Cerebellar nuclear complex (tissue), 1 donor: ENCODE data around the gene SMAD7.

ENCODE experiments used
- DNase-seq, 2 experiments: peaks; one replicate each; lab custom pipeline; 2025; lab: John Stamatoyannopoulos, UW

Gene SMAD7, protein sequence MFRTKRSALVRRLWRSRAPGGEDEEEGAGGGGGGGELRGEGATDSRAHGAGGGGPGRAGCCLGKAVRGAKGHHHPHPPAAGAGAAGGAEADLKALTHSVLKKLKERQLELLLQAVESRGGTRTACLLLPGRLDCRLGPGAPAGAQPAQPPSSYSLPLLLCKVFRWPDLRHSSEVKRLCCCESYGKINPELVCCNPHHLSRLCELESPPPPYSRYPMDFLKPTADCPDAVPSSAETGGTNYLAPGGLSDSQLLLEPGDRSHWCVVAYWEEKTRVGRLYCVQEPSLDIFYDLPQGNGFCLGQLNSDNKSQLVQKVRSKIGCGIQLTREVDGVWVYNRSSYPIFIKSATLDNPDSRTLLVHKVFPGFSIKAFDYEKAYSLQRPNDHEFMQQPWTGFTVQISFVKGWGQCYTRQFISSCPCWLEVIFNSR

DNA sequence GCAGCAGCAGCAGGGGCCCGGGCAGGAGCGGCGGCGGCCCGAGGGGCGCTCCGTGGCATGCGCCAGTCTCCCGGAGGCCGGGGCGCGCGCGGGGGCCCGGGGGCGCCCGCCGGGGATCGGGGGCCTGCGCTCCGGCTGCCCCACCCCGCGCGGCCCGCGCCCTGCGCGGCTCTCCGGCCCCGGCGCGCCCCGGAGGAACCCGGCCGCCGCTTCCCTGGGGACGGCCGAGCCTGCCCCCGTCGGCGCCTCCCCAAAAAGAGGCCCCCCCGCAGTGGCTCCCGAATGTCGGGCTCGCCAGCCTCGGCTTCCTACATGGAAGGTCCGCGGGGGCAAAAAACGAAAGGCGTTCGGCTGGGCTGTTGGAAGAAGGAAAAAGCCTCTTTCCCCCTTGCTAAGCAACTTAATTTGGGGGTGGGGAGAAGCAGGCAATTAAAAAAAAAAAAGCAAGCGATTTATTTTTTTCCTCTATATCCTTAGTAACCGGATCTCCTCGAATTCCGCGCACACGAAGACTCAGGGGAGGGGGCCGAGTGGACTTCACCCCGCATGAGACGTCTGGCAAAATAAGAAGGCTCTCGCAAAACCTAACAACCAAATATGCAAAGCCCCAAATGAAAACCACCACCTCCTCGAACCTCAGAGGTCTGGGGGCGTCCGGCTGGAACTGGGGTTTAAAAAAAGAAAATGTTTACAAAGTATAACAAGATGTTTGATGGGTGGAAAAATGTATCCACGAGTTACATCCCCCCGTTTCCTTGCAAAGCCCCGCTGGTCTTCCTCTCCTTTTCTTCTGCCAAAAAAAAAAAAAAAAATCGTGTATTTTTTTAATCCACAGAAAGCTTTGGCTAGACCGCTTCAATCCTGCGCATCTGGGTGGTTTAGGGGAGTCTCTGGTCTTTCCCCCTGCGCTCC lies at the start of gene SMAD7:
TSS of gene SMAD7 (minus strand) at position 430 of the 912 bp plus-strand sequence. CDS start 541 bp downstream, outside the sequence.
- no peak for DNase-seq

DNA sequence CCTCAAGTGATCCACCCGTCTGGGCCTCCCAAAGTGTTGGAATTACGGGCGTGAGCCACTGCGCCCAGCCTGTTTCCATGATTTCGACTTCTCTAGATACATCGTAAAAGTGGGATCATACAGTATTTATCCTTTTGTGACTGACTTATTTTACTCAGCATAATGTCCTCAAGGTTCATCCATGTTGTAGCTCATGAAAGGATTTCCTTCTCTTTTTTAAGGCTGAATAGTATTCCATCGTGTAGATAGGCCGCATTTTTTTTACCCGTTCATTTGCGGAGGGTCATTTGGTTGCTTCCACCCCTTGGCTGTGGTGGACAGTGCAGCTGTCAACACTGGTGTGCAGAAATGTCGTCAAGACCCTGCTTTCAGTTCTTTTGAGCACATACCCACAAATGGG lies 48.8 kb upstream of the SMAD7 start:
- no peak for DNase-seq

DNA sequence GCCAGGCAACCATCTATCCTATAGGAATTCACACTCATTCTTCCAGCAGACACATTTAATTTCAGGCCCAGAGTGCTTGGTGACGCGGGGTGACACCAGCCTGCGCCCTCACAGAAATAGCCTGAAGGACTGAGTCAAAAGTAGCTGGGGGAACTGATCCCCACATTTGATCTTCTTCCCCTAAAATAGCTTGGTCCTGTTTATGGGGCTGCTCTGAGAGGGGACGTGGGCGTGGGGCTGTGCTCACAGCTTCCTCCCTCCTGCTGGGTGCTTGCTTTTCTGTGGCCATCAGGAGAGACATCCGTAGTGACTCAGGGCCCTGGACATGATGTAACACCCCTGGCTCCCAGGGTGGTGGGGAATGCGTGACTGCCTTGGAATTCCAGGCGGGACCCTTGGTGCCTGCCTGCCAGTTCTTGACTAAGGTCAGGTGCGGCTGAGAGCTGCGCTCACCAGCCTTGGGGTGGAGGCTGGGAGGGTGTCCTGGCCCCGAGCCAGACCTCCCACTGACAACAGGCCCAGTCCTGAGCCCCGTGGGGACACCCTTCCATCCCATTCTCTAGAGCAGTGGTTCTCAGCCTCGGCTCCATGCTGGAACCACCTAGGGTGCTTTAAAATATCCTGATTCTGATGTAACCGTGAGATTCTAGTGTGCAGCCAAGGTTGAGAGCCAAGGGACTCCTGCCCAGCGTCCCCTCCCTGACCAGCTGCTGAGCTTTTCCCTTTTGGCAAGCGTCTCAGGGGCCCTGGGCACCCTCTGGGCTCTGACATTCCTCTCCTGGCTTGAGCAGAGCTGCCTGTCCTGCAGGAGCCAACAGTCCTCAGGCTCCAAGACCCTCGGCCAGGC lies 47.4 kb upstream of the SMAD7 start:
- peak in 1 of 2 experiments; percentile 30 for DNase-seq

DNA sequence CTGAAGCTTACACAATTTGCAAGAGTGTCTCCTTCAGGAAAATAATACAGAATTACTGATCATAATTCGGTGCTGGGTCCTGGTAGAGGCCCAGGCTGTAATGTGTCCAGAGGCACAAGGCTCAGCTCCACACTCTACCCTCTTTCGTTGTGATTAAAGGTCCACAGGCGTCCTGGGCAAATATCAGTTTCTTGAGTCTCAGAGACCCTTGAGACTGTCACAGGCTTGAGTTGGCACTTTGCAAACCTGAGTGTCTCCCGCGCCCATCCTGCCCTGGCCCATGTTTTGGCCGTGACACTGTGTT lies 46.9 kb upstream of the SMAD7 start:
- no peak for DNase-seq

DNA sequence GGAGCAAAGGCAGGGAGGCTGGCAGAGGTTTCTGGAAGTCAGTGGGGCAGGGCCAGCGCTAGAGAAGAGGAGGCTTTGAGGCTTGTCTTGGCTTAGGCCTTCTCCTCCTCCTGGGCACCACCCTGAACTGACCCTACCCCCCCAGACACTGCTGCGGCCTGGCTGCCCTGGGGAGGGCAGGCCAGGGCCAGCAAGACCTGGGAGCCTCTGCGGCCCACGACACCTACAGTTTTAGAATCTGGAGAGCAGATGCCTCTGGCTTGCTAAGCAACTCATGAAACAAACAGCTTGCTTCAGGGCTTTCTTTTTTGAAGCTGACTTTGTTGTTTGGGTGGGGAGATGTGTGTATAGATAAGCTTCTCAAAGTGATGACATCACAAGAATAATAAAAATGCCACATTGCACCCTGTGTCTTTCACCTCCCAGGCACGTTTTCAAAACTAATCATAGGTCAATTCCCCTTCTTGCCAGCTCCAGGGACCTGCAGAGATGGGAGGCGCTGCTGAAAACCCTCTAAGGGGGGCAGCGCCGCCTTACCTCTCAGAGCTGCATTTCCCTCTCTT lies 46.2 kb upstream of the SMAD7 start:
- no peak for DNase-seq

DNA sequence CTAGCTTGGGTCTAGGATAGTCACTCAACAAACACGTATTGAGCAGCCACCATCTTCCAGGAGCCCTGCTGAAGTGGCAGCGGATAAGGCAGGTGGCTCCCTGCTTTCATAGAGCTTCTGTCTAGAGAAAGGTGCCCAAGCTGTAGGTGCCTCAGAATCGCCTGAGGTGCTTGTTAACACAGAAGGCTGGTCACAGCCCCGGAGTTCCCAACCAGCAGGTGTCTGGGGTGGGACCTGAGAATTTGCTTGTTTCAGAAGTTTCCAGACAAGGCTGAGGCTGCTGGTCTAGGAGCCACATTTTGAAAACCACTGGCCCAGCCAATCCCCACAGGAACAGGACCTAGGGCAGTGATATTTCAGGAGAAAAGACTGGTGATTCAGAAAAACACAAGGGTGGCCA lies 45.3 kb upstream of the SMAD7 start:
- no peak for DNase-seq

DNA sequence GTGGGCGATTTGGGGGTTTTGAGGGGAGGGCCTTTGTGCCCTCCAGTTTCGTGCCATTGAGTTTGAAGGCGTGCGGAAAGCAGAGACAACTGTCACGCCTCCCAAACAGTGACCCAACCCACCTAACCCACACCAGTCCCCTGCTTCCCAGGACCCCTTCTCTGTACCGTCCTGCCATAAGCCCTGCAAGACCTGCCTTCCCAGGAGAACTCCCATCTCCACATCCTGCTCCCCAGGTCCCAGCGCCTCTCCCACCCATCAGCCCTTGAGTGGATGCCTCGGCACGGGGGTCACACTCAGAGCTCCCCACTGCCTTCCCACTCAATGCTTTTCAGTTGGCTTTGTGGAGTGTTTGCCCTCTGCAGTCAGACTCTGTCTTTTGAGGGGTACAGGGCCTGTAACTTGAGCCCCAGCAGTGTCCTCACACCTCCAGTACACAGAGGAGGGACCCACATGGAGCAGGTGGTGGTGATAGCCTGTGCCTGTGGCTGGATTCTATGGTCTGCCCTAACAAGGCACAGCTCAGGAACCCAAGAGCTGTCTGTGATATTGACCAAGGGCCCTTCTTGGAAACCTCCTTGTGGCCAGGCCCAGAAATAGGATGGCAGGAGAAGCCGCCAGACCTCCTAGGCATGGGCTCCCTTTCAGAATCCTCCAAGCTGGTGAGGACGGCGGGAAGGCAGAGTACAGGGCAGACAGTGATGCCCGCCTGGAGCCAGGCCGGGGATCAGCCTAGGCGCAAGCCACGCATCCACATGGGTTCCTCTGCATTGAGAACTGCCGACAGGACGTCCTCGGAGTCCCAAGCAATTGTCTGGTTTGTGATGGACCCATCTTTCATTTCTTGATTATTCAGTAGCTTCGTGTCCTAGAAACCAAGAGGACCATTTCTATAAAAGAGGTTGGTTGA lies 44.4 kb upstream of the SMAD7 start:
- no peak for DNase-seq

DNA sequence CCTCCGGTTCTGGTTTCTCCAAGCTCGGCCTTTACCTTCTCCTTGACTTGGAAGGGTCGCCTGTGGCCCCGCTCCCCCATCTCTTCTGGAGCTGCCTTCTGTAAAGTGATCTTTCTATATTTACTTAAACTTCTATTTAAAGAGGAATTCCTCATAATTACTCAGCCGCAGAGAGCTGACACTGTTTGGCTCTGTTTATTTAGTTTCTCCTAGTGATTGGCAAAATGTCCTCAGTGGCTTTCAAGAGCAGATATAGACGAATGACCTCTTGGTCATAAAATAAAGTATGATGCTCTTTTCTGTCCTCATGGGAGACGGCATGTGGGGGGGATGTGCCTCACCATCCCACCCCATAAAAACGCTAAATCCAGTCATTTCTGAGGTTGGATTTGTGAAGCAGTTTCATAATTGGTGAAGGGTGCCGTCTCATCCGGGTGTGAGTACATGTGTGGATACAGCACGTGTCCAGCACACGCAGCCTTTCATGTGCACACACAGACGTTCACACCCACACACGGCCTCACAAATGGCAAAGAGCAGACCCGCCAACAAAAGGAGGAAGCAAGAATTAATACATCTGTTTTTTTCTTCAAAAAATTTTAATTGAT lies 43.4 kb upstream of the SMAD7 start:
- no peak for DNase-seq

DNA sequence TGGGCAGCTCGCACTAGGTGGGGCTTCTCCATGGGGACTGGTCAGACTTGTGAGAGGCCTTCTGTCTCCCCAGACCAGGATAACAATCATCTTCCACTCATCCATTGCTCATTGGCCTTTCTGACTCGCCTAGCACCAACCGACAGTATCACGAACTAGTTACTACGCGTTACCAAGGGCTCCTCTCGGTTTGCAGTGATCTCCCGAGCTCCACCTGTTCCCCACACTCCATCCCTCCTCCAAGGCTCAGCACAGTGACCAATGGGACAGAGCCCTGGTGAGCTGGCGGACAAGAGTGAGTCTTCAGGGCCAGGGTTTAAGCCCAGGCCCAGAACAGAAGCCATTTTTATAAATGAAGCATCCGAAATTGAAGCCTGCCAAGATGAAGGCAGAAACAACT lies 42.8 kb upstream of the SMAD7 start:
- no peak for DNase-seq

DNA sequence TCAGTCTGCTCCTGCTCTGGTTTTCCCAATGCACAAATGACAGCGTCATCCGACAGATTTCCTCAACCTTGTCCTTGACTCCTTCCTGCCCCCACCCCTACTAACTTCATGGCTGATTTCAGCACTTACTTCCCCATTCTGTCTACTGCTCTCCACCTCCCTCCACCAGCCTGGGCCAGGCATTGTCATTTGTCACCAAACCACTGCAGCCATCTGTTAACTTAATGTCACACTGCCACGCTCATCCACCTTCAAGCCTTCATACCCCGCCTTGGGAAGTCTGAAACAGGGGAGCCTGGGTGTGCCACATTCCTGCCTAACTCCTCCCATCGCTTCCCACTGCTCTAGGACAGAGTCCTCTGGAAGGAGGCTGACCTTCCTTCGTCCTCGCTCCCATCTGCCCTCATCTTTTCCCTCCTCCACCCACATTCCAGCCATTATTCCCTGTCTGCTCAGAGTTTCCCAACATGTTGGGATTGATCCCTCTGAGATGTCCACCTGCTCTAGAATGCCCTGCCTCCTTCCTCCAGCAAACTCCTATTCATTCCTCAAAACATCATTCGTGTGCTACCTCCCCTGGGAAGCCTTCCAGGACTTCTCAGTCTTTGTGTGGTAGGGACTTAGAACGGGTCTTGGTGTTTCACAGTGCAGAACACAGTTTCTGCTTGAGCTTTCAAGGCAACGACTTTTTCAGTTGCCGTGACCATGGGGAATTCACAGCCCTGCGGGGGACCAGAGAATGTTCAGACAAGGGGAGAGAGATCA lies 42.2 kb upstream of the SMAD7 start:
- no peak for DNase-seq

DNA sequence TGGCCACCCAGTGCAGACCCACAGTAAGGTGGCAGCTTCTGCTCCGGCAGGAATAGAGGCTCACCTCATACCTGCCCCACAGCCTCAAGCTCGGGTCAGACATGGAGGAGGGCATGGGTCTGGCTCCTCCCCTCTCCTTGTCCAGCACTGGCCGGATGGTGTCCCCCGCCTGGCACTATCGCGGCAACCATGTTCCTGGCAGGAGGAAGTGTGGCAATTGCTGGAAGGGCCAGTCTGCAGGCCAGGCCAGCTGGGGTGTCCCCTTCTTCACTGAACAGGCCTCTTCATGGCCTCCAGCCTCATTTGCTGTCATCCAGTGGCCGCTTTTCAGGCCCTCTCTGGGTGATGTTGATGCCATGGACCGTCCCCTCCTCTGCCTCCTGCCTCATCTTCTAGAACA lies 41.4 kb upstream of the SMAD7 start:
- no peak for DNase-seq

DNA sequence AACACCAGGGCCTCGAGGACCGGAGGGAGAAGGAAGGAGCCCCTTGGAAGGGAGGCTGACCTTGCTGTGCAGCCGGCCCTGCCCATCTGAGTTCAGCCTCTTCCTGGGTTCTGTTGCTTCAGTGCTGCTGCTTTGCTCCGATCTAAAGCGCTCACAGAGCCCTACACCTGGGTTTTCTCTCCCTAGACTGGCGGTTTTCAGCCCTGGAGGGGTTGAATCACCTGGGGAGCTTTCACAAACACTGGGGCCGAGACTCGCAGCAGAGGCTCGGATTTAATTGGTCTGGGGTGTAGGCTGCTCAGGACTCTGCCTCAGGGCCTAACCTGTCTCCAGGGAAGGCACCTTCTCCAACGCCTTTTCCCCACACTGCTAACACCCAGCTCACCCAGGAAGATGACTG lies 40.9 kb upstream of the SMAD7 start:
- DNase-seq, result no peak

DNA sequence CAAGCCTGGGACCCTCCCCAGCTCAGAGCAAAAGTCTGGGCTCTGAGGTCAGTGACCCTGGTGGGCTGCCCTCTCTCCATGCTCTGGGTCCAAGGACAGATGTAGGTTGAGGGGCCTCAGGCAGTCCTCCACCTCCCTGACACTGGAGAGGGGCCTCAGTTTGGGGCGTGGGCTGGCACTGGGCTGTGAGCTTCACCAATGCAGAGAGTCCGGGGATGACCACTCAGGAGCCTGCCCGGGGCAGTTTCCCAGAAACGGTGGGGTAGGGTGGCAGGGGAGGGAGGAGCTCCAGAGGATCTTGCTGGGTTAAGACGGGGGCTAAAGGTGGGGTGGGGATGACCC lies 40.5 kb upstream of the SMAD7 start:
- no peak for DNase-seq

DNA sequence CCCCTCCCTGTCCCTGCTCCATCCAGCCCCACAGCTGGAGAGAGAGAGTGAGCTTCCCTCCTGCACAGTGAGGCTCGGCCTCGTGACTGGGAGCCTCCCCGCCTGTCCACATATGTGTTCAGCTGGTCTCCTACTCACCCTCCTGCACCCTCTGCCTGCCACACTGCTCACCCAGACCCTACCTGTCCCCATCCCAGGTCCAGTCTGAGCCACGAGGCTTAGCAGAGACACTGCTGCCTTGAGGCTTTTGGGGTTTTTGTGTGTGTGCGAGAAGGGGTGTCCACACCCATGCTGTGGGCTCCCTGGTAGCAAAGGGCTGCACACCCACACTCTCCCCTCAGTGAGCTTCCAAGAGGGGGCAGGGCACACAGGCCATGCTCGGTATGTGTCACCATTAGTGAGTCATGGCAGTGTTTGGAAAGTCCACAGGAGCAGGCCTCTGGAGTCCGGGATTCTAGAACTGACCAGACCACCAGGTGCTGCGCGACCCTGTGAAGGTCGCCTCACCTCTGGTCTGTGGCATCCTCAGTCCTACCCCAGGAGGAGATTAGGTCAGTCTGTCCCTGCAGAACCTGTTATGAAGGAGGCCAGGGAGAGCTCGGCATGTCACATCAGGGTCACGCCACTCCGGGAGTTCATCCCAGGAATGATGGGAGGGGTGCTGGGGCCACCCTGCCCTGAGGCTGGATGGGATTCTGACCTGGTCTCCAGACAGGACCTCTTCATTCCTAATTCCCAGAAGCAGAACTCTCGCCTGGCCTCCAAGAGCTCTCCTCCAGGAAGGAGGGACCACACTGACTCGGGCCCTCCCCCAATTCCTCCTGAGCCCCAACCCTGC lies 39.9 kb upstream of the SMAD7 start:
- no peak for DNase-seq

DNA sequence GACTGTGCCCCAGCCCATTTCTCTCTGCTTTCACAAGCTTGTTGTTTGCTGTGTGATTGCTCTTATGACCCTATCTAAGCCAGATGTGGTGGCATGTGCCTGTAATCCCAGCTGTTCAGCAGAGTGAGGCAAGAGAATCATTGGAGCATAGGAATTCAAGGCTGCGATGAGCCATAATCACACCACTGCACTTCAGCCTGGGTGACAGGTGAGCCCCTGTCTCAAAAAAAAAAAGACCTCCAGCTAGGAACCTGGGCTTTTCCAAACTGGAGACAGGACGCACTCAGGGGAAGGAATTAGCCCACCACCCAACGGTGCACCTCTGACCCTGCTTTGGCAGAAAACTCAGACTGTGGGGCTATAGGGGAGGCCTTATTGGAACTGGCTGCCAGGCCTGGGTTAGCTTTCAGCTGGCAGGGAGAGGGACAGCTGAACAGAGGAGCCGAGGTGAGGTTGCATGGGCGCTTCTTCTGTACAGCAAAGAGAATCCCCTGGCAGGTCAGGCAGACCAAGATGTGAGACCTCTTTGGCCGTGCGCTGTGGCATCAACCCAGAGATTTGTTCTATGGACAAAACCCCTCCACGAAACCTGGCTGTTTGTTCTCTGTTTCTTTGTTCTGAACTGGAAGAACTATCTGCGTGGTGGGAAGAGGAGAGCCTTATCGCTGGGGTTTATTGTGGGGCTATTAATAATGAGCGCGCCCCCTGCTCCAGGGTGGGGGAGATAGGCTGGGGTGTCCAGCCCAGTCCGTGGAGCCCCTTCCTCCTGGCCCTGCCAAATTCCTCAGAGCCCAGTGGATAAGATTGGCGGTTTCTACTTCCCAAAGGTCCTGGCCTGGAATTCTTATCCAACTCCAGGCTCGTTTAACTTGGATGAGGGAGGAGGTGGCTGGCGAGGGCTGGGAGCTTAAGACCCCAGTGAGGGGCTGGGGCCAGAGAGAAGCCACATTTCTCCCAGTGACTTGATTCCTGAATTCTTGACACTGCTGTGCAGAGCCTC lies 38.8 kb upstream of the SMAD7 start:
- no peak for DNase-seq

DNA sequence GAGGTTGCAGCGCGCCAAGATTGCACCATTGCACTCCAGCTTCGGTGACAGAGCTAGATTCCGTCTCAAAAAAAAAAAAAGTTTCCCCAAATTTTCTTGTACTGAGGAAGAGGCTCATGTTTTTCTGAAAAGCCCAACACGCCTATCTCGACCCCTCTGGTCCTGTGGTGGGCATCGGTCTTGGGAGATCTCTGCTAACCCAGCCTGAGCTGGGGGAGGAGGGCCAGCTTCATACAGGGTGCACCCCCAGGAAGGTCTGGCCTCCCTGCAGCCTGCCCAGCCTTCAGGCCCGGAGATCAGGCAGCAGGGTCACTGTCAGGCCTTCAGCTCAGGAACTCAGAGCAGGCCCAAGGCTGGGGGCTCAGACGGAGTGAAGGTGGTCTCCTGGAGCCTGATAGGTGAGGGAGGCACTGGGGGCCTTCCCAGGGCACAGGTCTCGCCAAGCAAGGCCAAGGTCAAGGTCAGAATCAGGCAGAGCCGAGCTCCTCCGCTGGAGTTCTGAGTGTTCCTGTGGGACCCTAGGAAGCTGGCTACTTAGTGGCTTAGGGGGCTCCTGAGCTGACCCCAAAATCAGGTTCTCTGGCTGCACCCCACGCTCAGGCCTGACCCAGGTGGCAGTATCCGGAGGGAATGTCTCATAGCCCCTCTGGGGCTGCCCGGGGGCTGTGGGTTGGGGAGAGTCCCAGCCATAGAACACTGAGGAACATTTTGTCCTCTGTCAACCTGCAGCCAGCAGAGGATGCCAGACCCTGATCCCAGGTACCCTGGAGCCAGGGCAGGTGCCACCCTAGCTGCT lies 37.9 kb upstream of the SMAD7 start:
- DNase-seq, result no peak

DNA sequence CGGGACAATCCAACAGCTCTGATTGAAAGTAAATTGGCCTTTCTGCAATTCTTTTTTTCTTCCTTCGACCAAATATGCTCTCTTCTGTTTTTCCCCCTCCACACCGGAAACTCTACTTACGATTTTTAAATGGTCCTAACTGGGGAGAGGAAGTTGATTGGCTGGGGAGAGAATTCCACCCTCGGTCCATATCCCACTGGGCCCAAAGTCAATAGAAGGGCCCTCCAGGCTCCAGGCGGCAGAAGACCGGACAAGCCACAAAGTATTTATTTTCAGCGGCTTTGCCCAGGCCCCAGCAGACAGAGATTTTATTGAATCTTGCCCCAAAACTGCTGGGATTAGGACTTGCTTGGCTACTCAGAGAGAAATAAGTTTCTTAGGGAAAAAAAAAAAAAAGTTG lies 37.1 kb upstream of the SMAD7 start:
- no peak for DNase-seq
